NCI-H82 treated with DMSO at 0.1 percent for 48 hours (cell line): ENCODE measurements around the gene COX18.

Experiments used
- DNase-seq: peaks from one replicate; lab custom pipeline; 2025; ENCODE audit not compliant: unreplicated experiment; lab: John Stamatoyannopoulos, UW

COX18 gene, protein sequence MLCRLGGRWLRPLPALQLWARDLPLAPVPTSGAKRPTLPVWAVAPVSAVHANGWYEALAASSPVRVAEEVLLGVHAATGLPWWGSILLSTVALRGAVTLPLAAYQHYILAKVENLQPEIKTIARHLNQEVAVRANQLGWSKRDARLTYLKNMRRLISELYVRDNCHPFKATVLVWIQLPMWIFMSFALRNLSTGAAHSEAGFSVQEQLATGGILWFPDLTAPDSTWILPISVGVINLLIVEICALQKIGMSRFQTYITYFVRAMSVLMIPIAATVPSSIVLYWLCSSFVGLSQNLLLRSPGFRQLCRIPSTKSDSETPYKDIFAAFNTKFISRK

GRCh38 chr4:73069338-73070073, at the start of gene COX18:
COX18 (minus strand) TSS chr4:73069716; CDS start chr4:73069649, 67 bp downstream.
- peak; percentile 89 for DNase-seq

- no peak for DNase-seq
Measured at GRCh38 chr4:73109493-73109892, 40.0 kb upstream of the COX18 start.

DNA sequence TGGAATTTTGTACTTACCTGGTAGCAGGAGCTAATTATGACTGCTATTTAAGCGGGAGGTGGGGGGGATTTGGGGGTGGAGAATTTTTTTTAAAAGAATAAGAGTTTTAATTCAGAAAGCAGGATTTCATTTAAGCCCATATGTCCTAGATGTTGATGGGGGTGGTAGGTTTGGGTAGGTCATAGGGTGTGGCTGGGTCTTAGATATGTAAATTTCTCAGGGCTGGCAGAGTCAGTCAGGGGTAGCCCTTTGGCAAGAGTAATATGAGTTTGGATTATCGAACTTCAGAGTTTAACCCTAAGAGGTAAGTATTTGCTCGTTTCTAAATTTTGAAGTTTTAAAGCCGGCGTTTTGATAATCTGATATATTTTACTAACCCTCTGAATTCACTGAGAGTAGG, 35.2 kb upstream of the COX18 start:
- DNase-seq, result no peak

DNA sequence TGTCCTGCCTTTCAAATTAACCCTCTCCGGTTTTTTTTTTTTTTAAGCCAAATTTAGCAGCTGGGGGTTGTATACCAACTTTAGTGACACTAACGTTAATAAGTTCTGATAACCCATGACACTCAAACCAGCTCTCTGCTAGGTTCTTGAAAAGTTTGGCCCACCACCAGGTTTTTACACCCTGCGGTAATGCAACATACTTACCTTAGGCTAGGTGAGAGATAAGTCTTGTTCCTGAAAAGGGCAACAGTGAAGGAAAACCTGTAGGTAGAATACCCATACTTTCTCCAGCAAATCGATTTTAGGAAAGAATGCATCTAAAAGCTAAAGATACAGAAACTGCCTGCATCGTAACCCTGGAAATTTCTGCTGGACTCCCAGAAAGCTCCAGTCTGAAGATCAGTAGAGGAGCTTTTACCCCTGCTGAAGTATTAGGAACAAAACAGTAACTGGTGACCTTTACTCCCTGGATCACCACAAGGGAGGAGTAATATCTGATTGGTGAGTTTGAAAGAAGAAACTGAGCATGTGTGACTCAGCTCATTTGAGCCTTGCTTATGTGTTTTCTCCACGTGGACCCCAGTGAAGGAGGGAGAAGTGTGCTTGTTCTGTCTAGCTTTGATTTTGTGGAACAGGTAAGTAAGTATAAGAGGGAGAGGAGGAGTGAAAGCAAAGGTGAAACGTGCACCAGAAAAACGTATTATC, 34.4 kb upstream of the COX18 start:
- DNase-seq, result no peak

DNA sequence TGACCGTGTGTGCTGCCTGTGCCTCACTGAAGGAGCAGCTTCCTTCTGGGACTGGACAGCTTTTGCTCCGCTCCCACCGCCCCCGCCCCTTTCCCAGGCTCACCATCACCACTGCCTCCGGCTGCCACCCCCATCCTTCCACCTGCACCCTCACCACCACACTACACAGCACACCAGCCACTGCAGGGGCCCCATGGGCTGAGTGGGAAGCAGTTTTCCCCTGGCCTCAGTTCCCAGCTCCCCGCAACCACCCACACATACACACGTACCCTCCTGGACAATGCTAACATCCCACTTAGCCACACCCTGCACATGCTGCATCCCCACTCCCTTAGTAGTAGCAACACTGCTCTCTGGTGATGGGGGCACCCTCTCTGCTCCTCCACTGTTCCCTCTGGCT, 29.6 kb upstream of the COX18 start:
- no peak for DNase-seq

DNA sequence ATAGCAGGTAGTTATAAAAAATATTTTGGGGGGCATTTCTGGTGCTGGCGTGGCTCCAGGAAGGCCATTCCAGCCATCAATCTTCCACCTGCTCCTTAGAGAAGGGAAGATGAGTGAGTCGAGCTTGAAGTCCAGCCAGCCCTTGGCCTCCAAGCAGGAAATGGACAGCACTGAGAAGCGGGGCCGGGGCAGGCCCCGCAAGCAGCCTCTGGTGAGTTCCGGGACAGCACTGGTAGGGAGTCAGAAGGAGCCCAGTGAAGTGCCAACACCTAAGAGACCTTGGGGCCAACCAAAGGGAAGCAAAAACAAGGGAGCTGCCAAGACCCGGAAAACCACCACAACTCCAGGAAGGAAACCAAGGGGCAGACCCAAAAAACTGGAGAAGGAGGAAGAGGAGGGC, 29.2 kb upstream of the COX18 start:
- no peak for DNase-seq

DNA sequence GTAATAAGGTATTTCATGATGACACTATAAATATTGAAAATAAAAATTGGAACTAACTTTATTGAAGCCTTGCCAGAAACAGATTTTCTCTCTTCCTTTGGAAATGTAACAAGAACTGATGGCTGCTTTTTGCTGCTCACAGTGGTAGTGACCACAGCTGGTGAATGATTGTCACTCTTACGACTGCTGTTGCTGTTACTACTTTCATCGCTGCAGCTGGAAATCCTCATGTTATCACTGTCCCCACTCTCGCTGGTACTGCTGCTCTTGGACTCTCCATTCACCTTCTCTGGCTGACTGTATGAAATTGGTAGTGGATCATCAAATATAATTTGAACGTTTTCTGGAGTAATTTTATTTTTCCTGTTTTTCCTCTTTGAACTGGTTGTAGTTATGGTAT, 28.5 kb upstream of the COX18 start:
- DNase-seq, result no peak

DNA sequence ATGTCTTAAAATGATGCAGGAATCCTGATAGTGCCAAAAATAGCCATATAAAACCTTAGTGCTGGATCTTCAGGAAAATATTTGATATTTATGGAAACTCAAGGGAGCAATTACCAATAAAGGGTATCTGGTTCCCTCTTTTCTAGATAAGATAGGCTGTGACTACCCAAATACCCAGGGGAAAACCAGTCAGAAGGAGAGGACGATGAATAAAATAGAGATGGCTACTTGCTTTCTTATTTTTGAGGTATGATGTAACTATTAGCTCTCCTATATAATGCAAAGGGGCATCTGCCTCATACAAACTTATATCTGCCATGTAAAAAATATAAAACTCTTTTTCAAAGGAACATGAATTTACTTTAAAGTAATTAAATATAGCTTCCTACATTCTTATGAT, 23.4 kb upstream of the COX18 start:
- DNase-seq, result no peak

DNA sequence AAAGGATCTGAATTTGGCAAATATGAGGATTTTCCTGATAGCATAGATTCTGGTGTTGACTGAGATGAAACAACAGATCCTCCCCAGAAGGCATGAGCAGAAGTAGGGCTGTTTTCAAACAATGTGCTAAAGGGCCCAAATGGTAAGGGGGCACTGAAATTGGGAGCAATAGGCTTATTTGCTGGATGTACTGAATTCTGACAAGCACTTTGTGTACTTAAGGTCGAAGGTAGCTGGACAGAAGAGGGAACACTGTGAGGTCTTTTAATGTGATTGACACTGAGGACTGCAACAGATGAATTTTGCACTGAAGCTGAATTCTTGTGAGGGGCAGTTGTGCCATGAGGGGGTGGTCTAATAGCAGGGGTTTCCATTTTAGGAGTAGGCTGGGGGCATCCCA, 21.2 kb upstream of the COX18 start:
- no peak for DNase-seq

GRCh38 chr4:73087871-73088270, 18.4 kb upstream of the COX18 start:
- DNase-seq, result no peak

DNA sequence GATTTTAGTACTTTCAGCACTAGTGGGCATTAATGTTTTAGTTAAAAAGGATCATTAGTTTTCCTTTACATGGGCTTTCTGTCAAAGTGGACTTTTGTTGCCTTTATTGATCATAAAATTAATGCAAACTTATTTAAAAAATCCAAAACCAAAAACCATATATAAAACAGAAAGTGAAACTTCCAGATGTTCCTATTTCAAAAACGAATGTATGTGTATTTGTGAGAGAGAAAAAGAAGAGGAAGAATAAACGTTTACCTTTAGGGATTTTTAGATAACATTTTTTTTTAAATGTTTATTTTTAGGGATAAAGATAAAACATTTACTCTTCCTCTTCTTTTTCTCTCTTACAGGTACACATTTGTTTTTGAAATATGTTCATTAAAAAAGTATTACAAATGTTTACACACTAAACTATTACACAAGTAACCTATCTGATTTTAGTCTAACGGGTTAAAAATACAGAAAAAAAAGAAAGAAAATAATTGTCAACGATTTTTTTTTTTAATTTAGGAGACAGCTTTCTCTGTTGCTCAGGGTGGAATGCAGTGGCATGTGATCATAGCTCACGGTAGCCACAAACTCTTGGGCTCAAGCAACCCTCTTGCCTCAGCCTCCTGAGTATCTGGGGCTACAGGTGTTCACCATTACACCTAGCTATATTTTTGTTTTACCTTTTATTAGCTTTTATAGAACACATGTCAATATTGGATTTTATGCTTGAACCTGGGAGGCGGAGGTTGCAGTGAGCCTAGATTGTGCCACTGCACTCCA, 16.8 kb upstream of the COX18 start:
- DNase-seq, result no peak

GRCh38 chr4:73080789-73081188, 11.3 kb upstream of the COX18 start:
- DNase-seq, result no peak

GRCh38 chr4:73075832-73076231, 6.3 kb upstream of the COX18 start:
- DNase-seq, result no peak

GRCh38 chr4:73070074-73070390, 516 bp upstream of the COX18 start:
- peak; percentile 61 for DNase-seq

- no peak for DNase-seq
Measured at GRCh38 chr4:73068491-73069337, 802 bp downstream of the COX18 start.

DNA sequence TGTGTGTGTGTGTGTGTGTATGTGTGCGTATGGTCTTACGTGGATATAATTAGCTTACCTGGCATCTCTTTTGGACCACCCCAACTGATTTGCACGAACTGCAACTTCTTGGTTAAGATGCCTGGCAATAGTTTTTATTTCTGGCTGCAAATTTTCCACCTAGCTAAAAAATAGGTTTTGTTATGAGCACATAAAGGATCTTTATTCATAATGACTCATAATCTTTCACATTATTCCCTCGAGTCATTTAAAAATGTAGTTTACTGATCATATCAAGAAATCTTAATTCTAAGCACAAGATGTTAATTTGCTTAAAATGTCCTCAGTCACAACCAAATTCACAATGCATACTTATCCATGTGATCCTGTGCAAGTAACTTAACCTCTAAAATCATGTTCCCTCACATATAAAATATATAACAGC, 1.5 kb downstream of the COX18 start:
- DNase-seq, result no peak

DNA sequence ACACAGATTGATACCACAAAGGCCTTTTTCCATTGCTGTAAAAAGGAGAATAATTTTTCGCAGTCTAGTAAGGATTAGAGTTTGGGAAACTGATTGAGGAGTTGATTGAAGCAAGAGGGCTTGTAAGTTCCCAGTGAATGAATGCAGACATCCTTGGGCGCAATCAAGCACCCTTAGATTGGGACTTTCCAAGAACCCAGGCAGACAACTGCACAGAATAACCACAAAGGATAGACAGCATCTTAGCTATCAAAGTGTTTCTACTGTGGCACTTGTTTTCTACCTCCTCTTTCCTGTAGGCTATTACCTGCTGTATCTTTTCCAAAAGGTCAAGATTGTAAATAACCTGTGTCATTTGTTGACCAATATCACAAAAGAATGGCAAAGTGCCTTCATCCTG, 2.6 kb downstream of the COX18 start:
- DNase-seq, result no peak

- DNase-seq, result no peak
Measured at GRCh38 chr4:73066445-73066844, 3.1 kb downstream of the COX18 start.

DNA sequence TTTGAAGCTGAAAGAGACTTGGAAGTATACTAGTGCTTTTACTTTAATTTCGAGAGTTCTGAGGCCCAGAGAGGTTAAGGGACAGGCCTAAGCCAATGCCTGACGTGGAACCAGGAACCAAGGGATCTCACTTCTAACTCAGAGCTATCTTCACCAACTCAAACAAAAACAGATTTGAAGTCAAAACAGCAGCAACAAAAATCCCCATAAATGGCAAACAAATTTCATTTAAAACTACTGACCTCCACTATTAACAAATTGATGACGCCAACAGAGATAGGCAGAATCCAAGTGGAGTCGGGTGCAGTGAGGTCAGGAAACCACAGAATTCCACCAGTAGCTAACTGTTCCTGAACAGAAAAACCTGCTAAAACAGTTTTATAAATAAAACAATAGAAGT, 5.0 kb downstream of the COX18 start:
- DNase-seq, result no peak

DNA sequence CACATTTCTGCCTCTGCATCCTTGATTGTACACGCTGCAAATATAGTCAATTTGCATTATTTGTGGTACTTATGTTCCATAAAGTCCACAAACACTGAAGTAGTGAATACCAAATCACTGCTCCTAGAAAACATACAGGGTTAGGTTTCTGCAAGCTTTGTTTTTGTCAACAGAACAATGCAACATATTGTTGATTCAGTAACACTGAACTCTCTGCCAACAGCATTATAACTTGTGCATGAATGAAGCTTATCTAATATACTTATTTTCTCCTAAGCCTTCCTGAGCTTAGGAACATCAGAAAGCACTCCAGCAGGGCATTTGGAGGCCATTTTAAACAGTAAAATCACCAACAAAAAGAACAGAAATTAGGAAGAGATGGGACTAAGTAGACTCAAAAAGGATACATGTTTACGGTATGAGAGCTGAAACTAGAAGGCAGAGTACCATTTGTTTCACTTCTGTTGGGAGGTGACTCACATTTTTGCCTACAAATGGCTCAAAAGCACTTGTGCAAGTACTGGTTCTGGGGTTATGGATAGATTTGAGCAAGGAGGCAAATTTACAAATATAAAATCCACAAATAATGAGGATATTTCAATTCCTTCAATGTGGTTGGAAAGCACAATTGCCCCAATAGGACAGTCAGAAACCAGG, 14.1 kb downstream of the COX18 start:
- DNase-seq, result no peak
